ENCODE measurements around the gene HCN1.

- TF ChIP-seq CTCF (IDR thresholded peaks at IDR 0.05; ENCODE audit: insufficient read depth, low read length): no peak
- no peak for TF ChIP-seq POLR2AphosphoS5 (IDR thresholded peaks at IDR 0.05; ENCODE audit: low read depth)
- TF ChIP-seq, protein P1, sequence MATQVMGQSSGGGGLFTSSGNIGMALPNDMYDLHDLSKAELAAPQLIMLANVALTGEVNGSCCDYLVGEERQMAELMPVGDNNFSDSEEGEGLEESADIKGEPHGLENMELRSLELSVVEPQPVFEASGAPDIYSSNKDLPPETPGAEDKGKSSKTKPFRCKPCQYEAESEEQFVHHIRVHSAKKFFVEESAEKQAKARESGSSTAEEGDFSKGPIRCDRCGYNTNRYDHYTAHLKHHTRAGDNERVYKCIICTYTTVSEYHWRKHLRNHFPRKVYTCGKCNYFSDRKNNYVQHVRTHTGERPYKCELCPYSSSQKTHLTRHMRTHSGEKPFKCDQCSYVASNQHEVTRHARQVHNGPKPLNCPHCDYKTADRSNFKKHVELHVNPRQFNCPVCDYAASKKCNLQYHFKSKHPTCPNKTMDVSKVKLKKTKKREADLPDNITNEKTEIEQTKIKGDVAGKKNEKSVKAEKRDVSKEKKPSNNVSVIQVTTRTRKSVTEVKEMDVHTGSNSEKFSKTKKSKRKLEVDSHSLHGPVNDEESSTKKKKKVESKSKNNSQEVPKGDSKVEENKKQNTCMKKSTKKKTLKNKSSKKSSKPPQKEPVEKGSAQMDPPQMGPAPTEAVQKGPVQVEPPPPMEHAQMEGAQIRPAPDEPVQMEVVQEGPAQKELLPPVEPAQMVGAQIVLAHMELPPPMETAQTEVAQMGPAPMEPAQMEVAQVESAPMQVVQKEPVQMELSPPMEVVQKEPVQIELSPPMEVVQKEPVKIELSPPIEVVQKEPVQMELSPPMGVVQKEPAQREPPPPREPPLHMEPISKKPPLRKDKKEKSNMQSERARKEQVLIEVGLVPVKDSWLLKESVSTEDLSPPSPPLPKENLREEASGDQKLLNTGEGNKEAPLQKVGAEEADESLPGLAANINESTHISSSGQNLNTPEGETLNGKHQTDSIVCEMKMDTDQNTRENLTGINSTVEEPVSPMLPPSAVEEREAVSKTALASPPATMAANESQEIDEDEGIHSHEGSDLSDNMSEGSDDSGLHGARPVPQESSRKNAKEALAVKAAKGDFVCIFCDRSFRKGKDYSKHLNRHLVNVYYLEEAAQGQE (IDR thresholded peaks at IDR 0.05; ENCODE audit: insufficient replicate concordance, low read depth): no peak
- no peak for TF ChIP-seq GABPA (IDR thresholded peaks at IDR 0.05; ENCODE audit: low read depth)
- TF ChIP-seq SPI1 (IDR thresholded peaks at IDR 0.05; ENCODE audit: borderline replicate concordance, low read depth): no peak
Measured at GRCh38 chr5:45643056-45643455, 53.1 kb downstream of the HCN1 start.

All from HL-60 (cell line).